Stimulated activated CD8-positive, alpha-beta memory T cell treated with anti-CD3 and anti-CD28 coated beads, Interleukin-4, amount 100 ng/mL, for 24 hours (primary cell): ENCODE data around the gene RYR2.
"Not testable (repeated sequence)": the region's sequence is repeated elsewhere in the genome, so short reads cannot be mapped to it uniquely, and the experiment has no call there.

Source experiments
- DNase-seq: peaks from one replicate; pipeline ENCODE4 v3.0.0-alpha.2; 2020; ENCODE audit warnings: low read depth

RYR2 gene

GRCh38 chr1:237353918-237354317, 311.9 kb downstream of the RYR2 start:
- no peak for DNase-seq

GRCh38 chr1:237355022-237355421, 313.0 kb downstream of the RYR2 start:
- DNase-seq = no peak

GRCh38 chr1:237358555-237358954, 316.6 kb downstream of the RYR2 start:
- DNase-seq = no peak

DNA sequence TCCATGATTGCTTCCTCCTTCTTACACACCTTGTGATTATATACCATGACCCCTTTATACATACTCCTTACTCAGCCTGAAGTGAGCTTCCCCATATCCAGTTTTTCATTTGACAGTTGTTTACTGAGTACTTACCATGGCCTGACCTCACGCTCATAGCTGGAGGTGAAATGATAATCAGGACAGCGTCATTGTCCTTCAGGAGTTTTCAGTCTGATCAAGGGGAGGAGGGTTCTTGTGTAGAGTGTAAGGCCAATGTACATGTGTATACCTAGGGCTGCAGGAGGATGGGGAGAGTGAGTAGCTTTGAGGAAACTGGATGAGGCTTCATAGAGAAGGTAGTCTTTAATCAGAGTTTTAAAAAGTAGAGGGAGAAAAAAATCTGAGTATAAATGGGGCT, 325.8 kb downstream of the RYR2 start:
- no peak for DNase-seq

- not testable (repeated sequence) for DNase-seq
Observed at GRCh38 chr1:237371477-237371876, 329.5 kb downstream of the RYR2 start.

DNA sequence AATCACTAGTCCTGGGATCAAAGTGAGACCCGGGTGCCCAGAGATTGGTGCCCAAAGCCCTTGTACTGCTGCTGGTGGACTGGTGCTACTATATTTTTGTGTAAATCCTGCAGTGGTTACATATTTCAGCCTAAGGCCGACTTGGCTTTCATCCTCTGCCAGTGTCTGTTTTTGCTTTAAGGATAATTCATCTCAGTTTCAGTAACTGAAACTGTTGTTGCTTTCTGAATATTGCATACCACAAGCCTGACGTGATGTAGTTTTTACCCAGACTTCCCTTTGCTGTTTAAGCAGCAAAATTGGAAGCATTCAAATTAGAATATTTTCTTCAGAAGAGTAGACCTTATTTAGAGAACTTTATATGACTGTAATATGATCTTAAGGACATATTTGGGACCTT, 341.8 kb downstream of the RYR2 start:
- no peak for DNase-seq

DNA sequence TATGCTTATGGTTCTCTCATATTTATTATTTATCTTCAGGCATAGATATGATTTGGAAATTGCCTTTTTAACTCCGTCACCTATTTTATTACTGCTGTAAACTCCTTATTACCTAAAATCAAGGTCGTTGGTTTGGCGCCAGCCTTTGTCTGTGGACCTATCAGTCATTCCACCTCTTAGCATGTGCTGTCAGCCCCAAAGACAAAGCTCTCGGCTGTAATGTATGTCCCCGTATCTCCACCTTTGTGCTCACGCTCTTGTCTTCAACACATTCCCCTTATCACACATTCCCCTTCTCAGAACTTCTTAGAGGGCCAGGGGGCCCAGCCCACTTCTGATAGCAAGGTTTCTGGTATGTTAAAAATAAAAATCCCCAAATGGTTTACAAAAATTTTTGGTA, 342.2 kb downstream of the RYR2 start:
- DNase-seq = no peak

DNA sequence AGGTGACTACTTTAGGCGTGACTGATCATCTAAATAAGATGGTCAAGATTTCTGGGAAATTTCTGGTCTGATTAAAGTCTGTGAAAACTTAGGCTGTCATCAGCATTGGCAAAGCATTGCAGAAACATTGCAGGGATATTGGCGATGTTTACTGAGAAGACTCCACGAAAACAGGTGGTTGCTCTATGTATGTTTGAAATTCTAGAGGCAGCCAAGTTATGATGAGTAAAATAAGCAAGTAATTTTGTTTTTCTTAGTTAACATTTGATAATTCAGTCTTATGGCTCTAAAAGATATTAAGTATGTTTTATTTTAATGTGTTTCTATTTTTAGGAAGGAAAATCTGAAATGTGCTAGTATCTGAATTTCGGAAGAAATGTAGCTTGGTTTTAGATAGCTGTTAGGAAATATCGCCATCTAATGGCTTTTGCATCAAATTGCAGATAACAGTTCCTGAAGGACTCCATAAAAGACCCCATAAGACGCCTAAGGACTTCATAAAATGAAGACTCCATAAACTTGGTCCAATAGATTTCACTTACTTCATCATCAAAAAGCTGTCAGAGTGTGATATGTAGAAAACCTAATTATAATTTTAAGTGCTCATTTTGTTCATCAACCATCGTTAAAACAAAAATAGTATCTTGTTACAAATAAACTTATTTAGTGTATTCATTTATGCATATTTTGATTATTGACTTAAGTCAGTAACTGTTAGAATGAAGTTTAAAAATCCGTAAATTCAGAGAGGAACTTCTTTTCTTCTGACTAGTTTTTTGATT, 344.6 kb downstream of the RYR2 start:
- DNase-seq = no peak

- DNase-seq = no peak
Observed at GRCh38 chr1:237387144-237387505, 345.1 kb downstream of the RYR2 start.

DNA sequence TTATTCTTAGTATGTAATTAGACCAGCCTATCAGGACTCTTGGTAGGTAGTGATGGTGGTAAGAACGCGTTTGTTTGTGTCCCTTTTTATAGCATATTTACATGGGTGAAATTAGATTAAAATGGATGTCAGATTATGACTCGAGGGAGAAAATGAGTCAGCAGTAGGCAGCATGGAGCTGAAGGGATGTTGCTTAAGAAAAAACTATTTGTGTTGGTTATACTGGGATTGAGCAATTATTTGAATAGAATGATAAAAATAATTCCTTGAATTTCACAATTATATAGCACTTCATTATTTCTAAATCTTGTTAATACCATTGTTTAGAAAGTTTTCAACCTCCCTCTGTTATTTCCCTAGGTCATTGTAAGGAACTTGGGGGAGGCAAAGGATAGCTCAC, 348.8 kb downstream of the RYR2 start:
- no peak for DNase-seq

- no peak for DNase-seq
Observed at GRCh38 chr1:237393632-237394031, 351.6 kb downstream of the RYR2 start.

DNA sequence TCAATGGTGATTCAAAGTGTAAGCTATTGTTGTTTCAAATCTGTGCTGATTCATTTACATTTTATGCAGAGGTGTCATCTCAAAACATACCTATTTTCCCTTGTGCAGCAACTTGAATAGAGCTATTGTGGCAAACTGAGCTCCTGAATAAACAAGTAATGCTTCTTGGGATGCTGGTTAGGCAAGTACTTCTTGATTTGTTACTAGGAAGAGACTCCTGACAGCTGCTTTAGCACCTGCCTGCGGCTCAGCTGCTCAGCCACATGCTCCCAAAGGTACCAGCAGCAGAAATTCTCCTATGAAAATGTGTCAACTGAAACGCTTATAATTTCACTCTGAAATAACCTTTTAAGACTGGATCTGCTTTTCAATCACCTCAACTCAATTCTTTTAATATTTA, 352.3 kb downstream of the RYR2 start:
- DNase-seq = no peak

DNA sequence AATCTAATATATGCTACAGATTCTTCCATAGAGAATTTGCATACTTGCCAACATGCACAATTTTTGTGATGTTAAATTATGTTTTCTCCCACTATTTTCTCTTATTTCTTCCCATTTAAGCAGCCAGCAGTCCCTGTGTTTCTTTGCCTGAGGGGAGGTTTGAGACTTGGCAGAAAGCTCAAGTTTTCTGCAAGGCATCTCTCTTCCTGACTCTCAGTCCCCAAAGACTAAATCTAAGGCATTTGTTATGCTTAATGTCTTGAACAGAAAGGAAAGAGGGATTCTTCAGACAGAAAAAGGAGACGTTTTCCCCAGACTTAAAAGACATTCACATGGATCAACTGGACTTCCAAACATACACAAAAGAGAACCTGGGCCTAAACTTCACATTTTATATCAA, 354.4 kb downstream of the RYR2 start:
- DNase-seq = no peak

GRCh38 chr1:237398751-237399150, 356.8 kb downstream of the RYR2 start:
- no peak for DNase-seq

GRCh38 chr1:237405912-237406311, 363.9 kb downstream of the RYR2 start:
- no peak for DNase-seq

GRCh38 chr1:237411621-237412020, 369.6 kb downstream of the RYR2 start:
- DNase-seq = no peak

GRCh38 chr1:237416924-237417655, 375.1 kb downstream of the RYR2 start:
- no peak for DNase-seq

DNA sequence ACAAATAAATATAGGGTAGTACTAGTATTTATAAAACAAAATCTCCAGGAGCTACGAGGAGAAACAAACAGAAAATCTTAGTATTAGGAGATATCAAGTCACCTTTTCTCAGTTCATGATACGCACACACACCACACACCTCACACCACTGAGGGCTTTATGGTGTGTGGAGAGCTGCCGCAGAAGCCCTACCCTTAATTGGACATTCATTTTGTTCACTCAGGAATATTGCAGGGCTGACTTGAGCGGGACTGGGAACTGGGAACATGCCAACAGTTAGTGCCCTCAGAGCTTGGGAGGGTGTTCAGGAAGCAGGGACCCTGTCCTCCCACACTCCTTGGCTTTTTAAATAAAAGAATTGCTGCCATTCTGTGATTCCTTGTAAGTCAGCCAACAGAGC, 386.8 kb downstream of the RYR2 start:
- DNase-seq = no peak

- no peak for DNase-seq
Observed at GRCh38 chr1:237429252-237429651, 387.3 kb downstream of the RYR2 start.

GRCh38 chr1:237431448-237431847, 389.5 kb downstream of the RYR2 start:
- no peak for DNase-seq

- no peak for DNase-seq
Observed at GRCh38 chr1:237440346-237440745, 398.4 kb downstream of the RYR2 start.

GRCh38 chr1:237444120-237444790, 402.3 kb downstream of the RYR2 start:
- no peak for DNase-seq

DNA sequence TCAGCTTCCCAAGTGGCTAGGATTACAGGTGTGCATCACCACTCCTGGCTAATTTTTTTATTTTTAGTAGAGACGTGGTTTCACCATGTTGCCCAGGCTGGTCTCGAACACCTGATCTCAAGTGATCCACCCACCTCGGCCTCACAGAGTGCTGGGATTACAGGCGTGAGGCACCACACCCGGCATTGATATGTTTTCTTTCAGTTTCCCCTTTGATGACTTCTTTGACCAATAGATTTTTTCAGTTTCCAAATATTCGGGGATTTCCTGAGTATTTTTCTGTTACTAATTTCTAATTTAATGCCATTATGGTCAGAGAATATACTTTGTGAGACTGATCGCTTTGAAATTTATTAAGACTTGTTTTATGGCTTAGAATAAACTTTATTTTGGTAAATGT, 406.1 kb downstream of the RYR2 start:
- no peak for DNase-seq
